Adrenal gland (tissue), 5 donors: ENCODE results near the gene KCNJ1.

Experiments used
- POLR2A ChIP-seq, 2 donors: fragments of 450-650 bp; IDR thresholded peaks; one replicate each; pipeline ENCODE4 v1.6.1; 2017; ENCODE audit warnings: antibody characterized with exemption in 2 of 2, mild to moderate bottlenecking in 2 of 2, moderate library complexity in 1 of 2
- TF ChIP-seq, protein P1 (sequence below), 6 experiments: fragments of 450-650 bp in 4 of 6; fragments of 200-600 bp in 2 of 6; sonication (generic) in 1 of 6; IDR thresholded peaks; 1 replicate in 5 of 6; 2 replicates in 1 of 6; pipeline versions ENCODE4 v1.5.1 to v1.8.0; 2016 to 2021; ENCODE audit warnings: antibody characterized with exemption in 6 of 6, mild to moderate bottlenecking in 2 of 6, moderate library complexity in 1 of 6
- donor health status: DM: no; HTN: no; CAD: no.

DNA sequence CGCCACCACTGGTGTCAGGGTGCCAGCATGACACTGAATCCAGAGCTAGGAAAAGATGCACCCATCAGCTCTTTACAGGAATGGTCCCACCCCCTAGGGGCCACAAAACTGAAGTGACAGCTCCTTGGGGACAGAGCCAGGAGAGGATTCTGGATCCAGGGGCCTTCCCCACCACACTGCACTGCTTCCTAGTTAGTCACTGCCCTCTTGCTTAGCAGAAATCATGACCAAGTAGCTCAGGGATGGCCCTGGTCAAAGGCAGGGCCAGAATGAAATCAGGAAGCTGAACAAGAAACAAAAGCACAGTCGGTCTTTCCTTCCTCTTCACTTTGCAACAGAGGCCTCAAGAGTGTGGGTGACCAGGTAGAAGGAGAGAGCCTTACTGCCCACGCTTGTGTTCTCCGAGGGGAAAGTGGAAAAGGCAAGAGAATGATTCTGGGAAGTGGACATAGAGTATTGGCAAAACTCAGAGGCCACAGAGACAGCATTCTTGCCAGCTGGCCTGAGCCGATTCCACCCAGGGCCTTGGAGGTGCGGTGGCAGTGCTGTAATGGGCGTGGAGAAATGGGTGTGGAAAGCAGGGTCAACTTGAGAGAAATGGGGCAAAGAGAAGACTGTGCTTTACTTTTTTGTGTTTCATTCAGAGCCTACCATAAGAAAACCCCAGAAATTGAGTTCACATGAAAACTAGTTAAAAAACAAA is 39.8 kb downstream of the KCNJ1 start:
- TF ChIP-seq, protein P1, sequence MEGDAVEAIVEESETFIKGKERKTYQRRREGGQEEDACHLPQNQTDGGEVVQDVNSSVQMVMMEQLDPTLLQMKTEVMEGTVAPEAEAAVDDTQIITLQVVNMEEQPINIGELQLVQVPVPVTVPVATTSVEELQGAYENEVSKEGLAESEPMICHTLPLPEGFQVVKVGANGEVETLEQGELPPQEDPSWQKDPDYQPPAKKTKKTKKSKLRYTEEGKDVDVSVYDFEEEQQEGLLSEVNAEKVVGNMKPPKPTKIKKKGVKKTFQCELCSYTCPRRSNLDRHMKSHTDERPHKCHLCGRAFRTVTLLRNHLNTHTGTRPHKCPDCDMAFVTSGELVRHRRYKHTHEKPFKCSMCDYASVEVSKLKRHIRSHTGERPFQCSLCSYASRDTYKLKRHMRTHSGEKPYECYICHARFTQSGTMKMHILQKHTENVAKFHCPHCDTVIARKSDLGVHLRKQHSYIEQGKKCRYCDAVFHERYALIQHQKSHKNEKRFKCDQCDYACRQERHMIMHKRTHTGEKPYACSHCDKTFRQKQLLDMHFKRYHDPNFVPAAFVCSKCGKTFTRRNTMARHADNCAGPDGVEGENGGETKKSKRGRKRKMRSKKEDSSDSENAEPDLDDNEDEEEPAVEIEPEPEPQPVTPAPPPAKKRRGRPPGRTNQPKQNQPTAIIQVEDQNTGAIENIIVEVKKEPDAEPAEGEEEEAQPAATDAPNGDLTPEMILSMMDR (IDR thresholded peaks at IDR 0.05), result no peak
- TF ChIP-seq POLR2A (IDR thresholded peaks at IDR 0.05), result no peak
